ENCODE measurements around the gene GALNT1. TPM values are rescaled to one million over a fixed set of nuclear protein-coding genes. Genes with fewer than 3 reads are reported as not detected.
A peak's percentile ranks its signal among the peaks of the same experiment; 100 is the strongest.
"Not testable (repeated sequence)": the region's sequence is repeated elsewhere in the genome, so short reads cannot be mapped to it uniquely, and the experiment has no call there.

Gene GALNT1
- total RNA-seq (127 TPM), polyA plus RNA-seq (29.8 TPM)

DNA sequence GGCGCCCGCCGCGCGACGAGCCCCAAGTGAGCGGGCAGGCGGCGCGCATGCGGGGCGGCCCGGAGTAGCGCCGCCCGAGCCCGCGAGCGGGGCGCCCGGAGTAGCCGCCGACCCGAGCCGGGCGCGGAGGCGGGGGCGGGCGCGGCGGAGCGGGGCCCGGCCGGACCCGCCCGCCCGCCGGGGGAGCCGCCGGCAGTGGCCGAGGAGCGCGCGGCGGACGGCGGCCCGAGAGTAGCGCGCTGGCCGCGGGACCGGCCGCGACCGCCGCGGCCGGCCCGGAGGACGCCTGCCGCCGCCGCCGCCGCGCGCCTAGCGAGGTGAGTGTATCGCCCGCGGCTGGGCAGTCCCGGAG, at the start of gene GALNT1:
Gene GALNT1, plus strand, starts transcription at position 195 of the 352 bp plus-strand sequence. CDS start 72,923 bp downstream, outside the sequence.
- no peaks in the 10 kb centered on the region for H3K36me3 ChIP-seq (ENCODE audit: insufficient read depth)
- no peaks in the 10 kb centered on the region for H3K4me1 ChIP-seq (ENCODE audit: insufficient read depth)
- DNase-seq (ENCODE audit: extremely low spot score), result no peak
- peak within 1 kb of the TSS; percentile 94 for H3K4me3 ChIP-seq (ENCODE audit: low read depth, low read length)
- WGBS, result under 1% methylated on average over 26 of the region's 74 CpGs
- peak within 1 kb of the TSS; percentile 96 for H3K27ac ChIP-seq (ENCODE audit: low read depth)

- 75% methylated on average over 2 of the region's 2 CpGs for WGBS
- H3K4me3 ChIP-seq (ENCODE audit: low read depth, low read length), result no peak overlapping the region
- no peaks in the 10 kb centered on the region for H3K4me1 ChIP-seq (ENCODE audit: insufficient read depth)
- H3K27ac ChIP-seq (ENCODE audit: low read depth), result no peak overlapping the region
- DNase-seq (ENCODE audit: extremely low spot score), result no peak
- no peaks in the 10 kb centered on the region for H3K36me3 ChIP-seq (ENCODE audit: insufficient read depth)
Measured at GRCh38 chr18:35533916-35534405, 47.6 kb upstream of the GALNT1 start.

DNA sequence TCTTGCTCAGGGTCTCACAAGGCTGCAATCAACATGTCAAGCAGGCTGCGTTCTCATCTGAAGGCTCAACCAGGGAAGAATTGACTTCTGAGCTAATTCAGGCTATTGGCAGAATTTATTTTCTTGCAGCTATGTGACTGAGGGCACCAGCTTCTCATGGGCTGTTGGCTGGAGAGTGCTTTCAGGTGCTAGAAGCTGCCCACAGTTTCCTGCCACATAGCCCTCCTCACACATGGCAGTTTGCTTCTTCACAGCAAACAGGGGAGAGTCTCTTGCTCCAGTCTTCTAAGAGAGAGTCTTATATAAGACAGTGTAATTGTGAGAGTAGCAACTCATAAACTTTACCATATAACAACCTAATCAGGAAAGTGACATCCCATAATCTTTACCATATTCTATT, 46.2 kb upstream of the GALNT1 start:
- H3K4me3 ChIP-seq (ENCODE audit: low read depth, low read length), result no peak overlapping the region
- WGBS, result 94% methylated on average over 1 of the region's 1 CpG
- no peak overlapping the region for H3K27ac ChIP-seq (ENCODE audit: low read depth)
- no peaks in the 10 kb centered on the region for H3K4me1 ChIP-seq (ENCODE audit: insufficient read depth)
- H3K36me3 ChIP-seq (ENCODE audit: insufficient read depth), result no peaks in the 10 kb centered on the region
- no peak for DNase-seq (ENCODE audit: extremely low spot score)

- no peak for DNase-seq (ENCODE audit: extremely low spot score)
Measured at GRCh38 chr18:35542356-35542755, 39.2 kb upstream of the GALNT1 start.

GRCh38 chr18:35547008-35547605, 34.4 kb upstream of the GALNT1 start:
- H3K27ac ChIP-seq (ENCODE audit: low read depth), result no peak overlapping the region
- no peaks in the 10 kb centered on the region for H3K36me3 ChIP-seq (ENCODE audit: insufficient read depth)
- 78% methylated on average over 2 of the region's 2 CpGs for WGBS
- no peak for DNase-seq (ENCODE audit: extremely low spot score)
- H3K4me3 ChIP-seq (ENCODE audit: low read depth, low read length), result no peak overlapping the region
- no peaks in the 10 kb centered on the region for H3K4me1 ChIP-seq (ENCODE audit: insufficient read depth)

More at GRCh38 chr18:35542356-35542755, 39.2 kb upstream of the GALNT1 start:
- no peak overlapping the region for H3K4me3 ChIP-seq (ENCODE audit: low read depth, low read length)
- H3K36me3 ChIP-seq (ENCODE audit: insufficient read depth), result no peaks in the 10 kb centered on the region
- H3K27ac ChIP-seq (ENCODE audit: low read depth), result no peak overlapping the region
- H3K4me1 ChIP-seq (ENCODE audit: insufficient read depth), result no peaks in the 10 kb centered on the region

DNA sequence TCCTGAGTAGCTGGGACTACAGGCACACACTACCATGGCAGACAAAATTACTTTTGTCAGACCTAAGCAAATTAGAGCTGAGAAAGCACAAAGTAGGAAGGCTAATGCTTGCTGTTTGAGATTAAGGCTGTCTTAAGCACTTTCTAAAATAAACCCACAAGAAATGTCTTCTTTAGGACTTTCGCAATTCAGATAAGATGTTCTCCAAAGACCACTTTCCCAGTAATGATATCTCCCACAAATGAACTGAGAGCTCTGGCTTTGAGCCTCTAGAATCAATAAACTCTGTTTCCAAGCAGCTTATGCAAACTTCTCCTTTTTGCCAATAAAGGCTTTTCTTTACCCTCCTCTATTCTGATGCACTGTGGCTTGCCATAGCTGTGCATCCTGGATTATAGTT, 32.0 kb upstream of the GALNT1 start:
- no peak for DNase-seq (ENCODE audit: extremely low spot score)
- no peak overlapping the region for H3K27ac ChIP-seq (ENCODE audit: low read depth)
- 48% methylated on average over 1 of the region's 1 CpG for WGBS
- no peaks in the 10 kb centered on the region for H3K36me3 ChIP-seq (ENCODE audit: insufficient read depth)
- H3K4me3 ChIP-seq (ENCODE audit: low read depth, low read length), result no peak overlapping the region
- no peaks in the 10 kb centered on the region for H3K4me1 ChIP-seq (ENCODE audit: insufficient read depth)

GRCh38 chr18:35553300-35553699, 28.2 kb upstream of the GALNT1 start:
- WGBS, result 71% methylated on average over 2 of the region's 2 CpGs
- DNase-seq (ENCODE audit: extremely low spot score), result no peak

DNA sequence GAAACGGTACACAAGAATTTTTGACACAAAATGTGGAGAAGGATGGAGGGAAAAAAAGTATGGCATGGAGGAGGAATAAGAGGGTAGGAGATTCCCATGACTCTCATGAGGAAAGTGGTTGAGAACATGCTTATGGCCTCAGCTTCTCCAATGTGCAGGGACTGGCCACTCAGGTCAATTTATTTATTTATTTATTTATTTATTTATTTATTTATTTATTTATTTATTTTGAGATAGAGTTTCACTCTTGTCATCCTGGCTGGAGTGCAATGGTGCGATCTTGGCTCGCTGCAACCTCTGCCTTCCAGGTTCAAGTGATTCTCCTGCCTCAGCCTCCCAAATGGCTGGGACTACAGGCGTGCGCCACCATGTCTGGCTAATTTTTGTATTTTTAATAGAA, 26.0 kb upstream of the GALNT1 start:
- not testable (repeated sequence) for H3K36me3 ChIP-seq (ENCODE audit: insufficient read depth); H3K27ac ChIP-seq (ENCODE audit: low read depth); H3K4me3 ChIP-seq (ENCODE audit: low read depth, low read length); H3K4me1 ChIP-seq (ENCODE audit: insufficient read depth); DNase-seq (ENCODE audit: extremely low spot score)
- 94% methylated on average over 5 of the region's 5 CpGs for WGBS

More at GRCh38 chr18:35553300-35553699, 28.2 kb upstream of the GALNT1 start:
- H3K27ac ChIP-seq (ENCODE audit: low read depth), result no peak overlapping the region
- no peaks in the 10 kb centered on the region for H3K4me1 ChIP-seq (ENCODE audit: insufficient read depth)
- no peaks in the 10 kb centered on the region for H3K36me3 ChIP-seq (ENCODE audit: insufficient read depth)
- H3K4me3 ChIP-seq (ENCODE audit: low read depth, low read length), result no peak overlapping the region

DNA sequence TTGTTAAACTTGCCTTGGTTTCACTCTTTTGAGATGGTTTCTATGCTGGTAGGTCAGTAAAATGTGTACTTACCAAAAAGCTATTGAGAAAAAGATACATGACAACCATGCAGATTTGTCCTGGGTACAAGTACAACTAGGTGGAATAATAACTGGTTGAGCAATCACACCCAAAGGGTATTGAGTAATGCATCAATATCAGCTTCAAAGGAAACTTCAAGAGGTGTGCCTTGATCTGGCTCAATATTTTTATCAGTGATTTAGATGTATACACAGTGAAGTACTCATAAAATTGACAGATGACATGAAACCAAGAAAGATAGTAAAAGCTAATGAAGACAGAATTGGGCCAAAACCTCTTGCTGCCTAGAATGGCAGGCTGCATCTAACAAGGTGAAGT, 21.7 kb upstream of the GALNT1 start:
- no peaks in the 10 kb centered on the region for H3K36me3 ChIP-seq (ENCODE audit: insufficient read depth)
- H3K27ac ChIP-seq (ENCODE audit: low read depth), result no peak overlapping the region
- no peak for DNase-seq (ENCODE audit: extremely low spot score)
- H3K4me3 ChIP-seq (ENCODE audit: low read depth, low read length), result no peak overlapping the region
- H3K4me1 ChIP-seq (ENCODE audit: insufficient read depth), result no peaks in the 10 kb centered on the region

DNA sequence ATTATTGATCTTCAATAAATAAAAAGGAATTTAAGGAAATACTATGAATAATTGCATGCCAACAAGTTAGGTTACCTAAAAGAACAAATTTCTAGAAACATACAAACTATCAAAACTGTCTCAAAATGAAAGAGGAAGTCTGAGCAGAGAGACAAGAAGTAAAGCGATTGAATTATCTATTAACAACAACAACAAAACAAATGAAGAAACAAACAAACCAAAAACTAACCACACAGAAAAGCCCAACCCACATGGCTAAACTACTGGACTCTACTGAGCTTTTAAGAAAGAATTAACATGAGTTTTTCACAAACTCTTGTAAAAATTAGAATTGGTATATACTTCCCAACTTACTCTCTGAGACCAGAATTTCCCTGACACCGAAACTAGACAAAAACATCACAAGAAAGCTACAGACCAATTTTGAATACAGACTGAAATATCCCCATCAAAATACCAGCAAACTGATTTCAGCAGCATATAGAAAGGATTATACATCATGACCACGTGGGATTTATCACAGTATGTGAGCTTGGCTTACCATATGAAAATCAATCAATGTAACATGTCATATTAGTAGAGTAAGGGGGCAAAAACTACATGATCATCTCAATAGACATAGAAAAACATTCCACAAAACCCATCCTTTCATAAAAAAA, 16.6 kb upstream of the GALNT1 start:
- Histone ChIP-seq H3K4me3 (ENCODE audit: low read depth, low read length) (no peak overlapping the region), H3K27ac (ENCODE audit: low read depth) (no peak overlapping the region), H3K4me1 (ENCODE audit: insufficient read depth) (no peaks in the 10 kb centered on the region), H3K36me3 (ENCODE audit: insufficient read depth) (no peaks in the 10 kb centered on the region)
- no peak for DNase-seq (ENCODE audit: extremely low spot score)
- WGBS, result 71% methylated on average over 3 of the region's 3 CpGs

GRCh38 chr18:35566019-35566418, 15.5 kb upstream of the GALNT1 start:
- Histone ChIP-seq H3K36me3 (ENCODE audit: insufficient read depth) (no peaks in the 10 kb centered on the region), H3K4me3 (ENCODE audit: low read depth, low read length) (no peak overlapping the region), H3K4me1 (ENCODE audit: insufficient read depth) (no peaks in the 10 kb centered on the region), H3K27ac (ENCODE audit: low read depth) (no peak overlapping the region)
- DNase-seq (ENCODE audit: extremely low spot score), result no peak
- 89% methylated on average over 4 of the region's 4 CpGs for WGBS

- no peaks in the 10 kb centered on the region for H3K36me3 ChIP-seq (ENCODE audit: insufficient read depth)
- no peaks in the 10 kb centered on the region for H3K4me1 ChIP-seq (ENCODE audit: insufficient read depth)
- no peak for DNase-seq (ENCODE audit: extremely low spot score)
- no peak overlapping the region for H3K27ac ChIP-seq (ENCODE audit: low read depth)
- no peak overlapping the region for H3K4me3 ChIP-seq (ENCODE audit: low read depth, low read length)
- 56% methylated on average over 2 of the region's 2 CpGs for WGBS
Measured at GRCh38 chr18:35570182-35570581, 11.4 kb upstream of the GALNT1 start.

GRCh38 chr18:35571138-35571537, 10.4 kb upstream of the GALNT1 start:
- no peaks in the 10 kb centered on the region for H3K36me3 ChIP-seq (ENCODE audit: insufficient read depth)
- WGBS, result 67% methylated on average over 1 of the region's 1 CpG
- H3K4me1 ChIP-seq (ENCODE audit: insufficient read depth), result no peaks in the 10 kb centered on the region
- no peak overlapping the region for H3K4me3 ChIP-seq (ENCODE audit: low read depth, low read length)
- DNase-seq (ENCODE audit: extremely low spot score), result no peak
- H3K27ac ChIP-seq (ENCODE audit: low read depth), result no peak overlapping the region

- Histone ChIP-seq H3K27ac (ENCODE audit: low read depth) (no peak overlapping the region), H3K4me1 (ENCODE audit: insufficient read depth) (no peaks in the 10 kb centered on the region), H3K36me3 (ENCODE audit: insufficient read depth) (no peaks in the 10 kb centered on the region), H3K4me3 (ENCODE audit: low read depth, low read length) (no peak overlapping the region)
- no peak for DNase-seq (ENCODE audit: extremely low spot score)
- 79% methylated on average over 6 of the region's 6 CpGs for WGBS
Measured at GRCh38 chr18:35572644-35573043, 8.9 kb upstream of the GALNT1 start.
